Astrocyte (in vitro differentiated cells and primary cell): ENCODE measurements around the gene FAM193B. TPM values are rescaled to one million over a fixed set of nuclear protein-coding genes. Genes with fewer than 3 reads are reported as not detected.

Source experiments
- DNase-seq: peaks from one replicate; pipeline ENCODE4 v3.0.0-alpha.2; 2010; ENCODE audit warnings: low read depth
- FAIRE-seq: peaks from 2 replicates; lab custom pipeline; 2011; peaks lifted over from hg19 to GRCh38; lab: Jason Lieb, UNC
- H2AFZ ChIP-seq: 2 replicates; pipeline ENCODE4 v1.6.0; 2012; ENCODE audit warnings: low read depth, low read length, inconsistent platforms
- H3K27ac ChIP-seq: 2 replicates; pipeline ENCODE4 v1.5.1; 2011; ENCODE audit warnings: low read depth, low read length, inconsistent platforms
- H3K27me3 ChIP-seq: 2 replicates; pipeline ENCODE4 v1.6.0; 2011; ENCODE audit warnings: low read length, inconsistent platforms; ENCODE audit not compliant: insufficient read depth
- H3K36me3 ChIP-seq: 2 replicates; pipeline ENCODE4 v1.5.1; 2011; ENCODE audit warnings: low read length, inconsistent platforms; ENCODE audit not compliant: insufficient read depth
- H3K4me1 ChIP-seq: 2 replicates; pipeline ENCODE4 v1.5.1; 2011; ENCODE audit warnings: low read length, inconsistent platforms; ENCODE audit not compliant: insufficient read depth
- H3K4me2 ChIP-seq: 2 replicates; pipeline ENCODE4 v1.6.0; 2012; ENCODE audit warnings: low read length, inconsistent platforms
- H3K4me3 ChIP-seq: 2 replicates; pipeline ENCODE4 v1.5.1; 2011; ENCODE audit warnings: low read depth, mild to moderate bottlenecking, low read length, inconsistent platforms; ENCODE audit not compliant: insufficient read depth
- H3K79me2 ChIP-seq: 2 replicates; pipeline ENCODE4 v1.6.0; 2012; ENCODE audit warnings: mild to moderate bottlenecking, low read length, inconsistent platforms; ENCODE audit not compliant: insufficient read depth
- H3K9ac ChIP-seq: 2 replicates; pipeline ENCODE4 v1.6.0; 2012; ENCODE audit warnings: mild to moderate bottlenecking, low read length, inconsistent platforms
- H3K9me3 ChIP-seq: 2 replicates; pipeline ENCODE4 v1.5.1; 2012; ENCODE audit warnings: low read depth, mild to moderate bottlenecking, low read length, inconsistent platforms; ENCODE audit not compliant: insufficient read depth
- H4K20me1 ChIP-seq: 2 replicates; pipeline ENCODE4 v1.6.0; 2012; ENCODE audit warnings: low read length, inconsistent platforms; ENCODE audit not compliant: insufficient read depth
- H3K27ac Mint-ChIP-seq: one replicate; pipeline ENCODE4 v1.8.0; 2021; ENCODE audit warnings: mild to moderate bottlenecking, mixed read lengths; ENCODE audit not compliant: unreplicated experiment
- H3K27me3 Mint-ChIP-seq: one replicate; pipeline ENCODE4 v1.8.0; 2021; ENCODE audit warnings: low read depth, mixed read lengths; ENCODE audit not compliant: unreplicated experiment
- H3K36me3 Mint-ChIP-seq: one replicate; pipeline ENCODE4 v1.8.0; 2021; ENCODE audit warnings: low read depth, mixed read lengths; ENCODE audit not compliant: unreplicated experiment
- H3K4me1 Mint-ChIP-seq: one replicate; pipeline ENCODE4 v1.8.0; 2021; ENCODE audit warnings: low read depth, mixed read lengths; ENCODE audit not compliant: unreplicated experiment
- H3K4me3 Mint-ChIP-seq: one replicate; pipeline ENCODE4 v1.8.0; 2021; ENCODE audit warnings: mild to moderate bottlenecking, moderate library complexity, mixed read lengths; ENCODE audit not compliant: unreplicated experiment
- H3K9me3 Mint-ChIP-seq: one replicate; pipeline ENCODE4 v1.8.0; 2021; ENCODE audit warnings: mild to moderate bottlenecking, mixed read lengths; ENCODE audit not compliant: unreplicated experiment
- EZH2 ChIP-seq: IDR thresholded peaks from 2 replicates; pipeline ENCODE4 v1.6.1; 2012; ENCODE audit warnings: mild to moderate bottlenecking, low read length, inconsistent platforms; ENCODE audit not compliant: insufficient read depth
- total RNA-seq: library from RNA; stranded (reverse); gene quantifications from 2 replicates; pipeline ENCODE4 v1.2.1, GENCODE V29; 2021
- TF ChIP-seq, protein P1 (sequence below): IDR thresholded peaks from 2 replicates; pipeline ENCODE4 v1.5.1; 2011; ENCODE audit warnings: low read depth, mild to moderate bottlenecking, inconsistent platforms, low read length, moderate library complexity; ENCODE audit not compliant: insufficient read depth

Gene FAM193B
- total RNA-seq, 1 donor from 2014 or later, result 48.3 TPM

DNA sequence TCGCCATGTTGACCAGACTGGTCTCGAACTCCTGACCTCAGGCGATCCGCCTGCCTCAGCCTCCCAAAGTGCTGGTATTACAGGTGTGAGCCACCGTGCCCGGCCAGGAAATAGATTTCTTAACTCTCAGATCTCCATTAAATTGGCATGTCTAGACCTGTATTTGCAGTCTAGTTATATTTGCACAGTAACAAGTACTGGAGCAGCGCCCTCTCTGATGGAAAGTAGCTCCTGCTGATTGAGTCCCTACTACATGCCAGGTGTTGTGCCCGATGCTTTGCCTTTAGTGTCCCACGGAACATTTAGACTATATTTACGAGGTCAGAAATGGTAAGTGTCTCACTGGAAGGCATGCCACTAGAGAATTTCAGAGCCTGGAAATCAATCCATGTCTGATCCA is 21.8 kb upstream of the FAM193B start:
- no peaks in the 10 kb centered on the region for H4K20me1 ChIP-seq
- Mint-ChIP-seq H3K4me1 (no peaks in the 10 kb centered on the region), H3K27ac (no peak overlapping the region), H3K4me3 (no peak overlapping the region), H3K36me3 (no peaks in the 10 kb centered on the region), H3K9me3 (peaks cover 2% of the 10 kb centered on the region), H3K27me3 (peaks cover 28% of the 10 kb centered on the region)
- no peak overlapping the region for H3K27ac ChIP-seq
- FAIRE-seq (no peak), DNase-seq (no peak)
- no peak overlapping the region for H3K4me2 ChIP-seq
- H3K9ac ChIP-seq, result no peak overlapping the region
- H2AFZ ChIP-seq, result no peak overlapping the region
- H3K27me3 ChIP-seq, result peaks cover 2% of the 10 kb centered on the region
- no peak for TF ChIP-seq EZH2
- TF ChIP-seq, protein P1, sequence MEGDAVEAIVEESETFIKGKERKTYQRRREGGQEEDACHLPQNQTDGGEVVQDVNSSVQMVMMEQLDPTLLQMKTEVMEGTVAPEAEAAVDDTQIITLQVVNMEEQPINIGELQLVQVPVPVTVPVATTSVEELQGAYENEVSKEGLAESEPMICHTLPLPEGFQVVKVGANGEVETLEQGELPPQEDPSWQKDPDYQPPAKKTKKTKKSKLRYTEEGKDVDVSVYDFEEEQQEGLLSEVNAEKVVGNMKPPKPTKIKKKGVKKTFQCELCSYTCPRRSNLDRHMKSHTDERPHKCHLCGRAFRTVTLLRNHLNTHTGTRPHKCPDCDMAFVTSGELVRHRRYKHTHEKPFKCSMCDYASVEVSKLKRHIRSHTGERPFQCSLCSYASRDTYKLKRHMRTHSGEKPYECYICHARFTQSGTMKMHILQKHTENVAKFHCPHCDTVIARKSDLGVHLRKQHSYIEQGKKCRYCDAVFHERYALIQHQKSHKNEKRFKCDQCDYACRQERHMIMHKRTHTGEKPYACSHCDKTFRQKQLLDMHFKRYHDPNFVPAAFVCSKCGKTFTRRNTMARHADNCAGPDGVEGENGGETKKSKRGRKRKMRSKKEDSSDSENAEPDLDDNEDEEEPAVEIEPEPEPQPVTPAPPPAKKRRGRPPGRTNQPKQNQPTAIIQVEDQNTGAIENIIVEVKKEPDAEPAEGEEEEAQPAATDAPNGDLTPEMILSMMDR, result no peak
- no peak overlapping the region for H3K4me3 ChIP-seq
- no peaks in the 10 kb centered on the region for H3K79me2 ChIP-seq
- H3K4me1 ChIP-seq, result no peaks in the 10 kb centered on the region
- no peaks in the 10 kb centered on the region for H3K9me3 ChIP-seq
- H3K36me3 ChIP-seq, result no peaks in the 10 kb centered on the region

DNA sequence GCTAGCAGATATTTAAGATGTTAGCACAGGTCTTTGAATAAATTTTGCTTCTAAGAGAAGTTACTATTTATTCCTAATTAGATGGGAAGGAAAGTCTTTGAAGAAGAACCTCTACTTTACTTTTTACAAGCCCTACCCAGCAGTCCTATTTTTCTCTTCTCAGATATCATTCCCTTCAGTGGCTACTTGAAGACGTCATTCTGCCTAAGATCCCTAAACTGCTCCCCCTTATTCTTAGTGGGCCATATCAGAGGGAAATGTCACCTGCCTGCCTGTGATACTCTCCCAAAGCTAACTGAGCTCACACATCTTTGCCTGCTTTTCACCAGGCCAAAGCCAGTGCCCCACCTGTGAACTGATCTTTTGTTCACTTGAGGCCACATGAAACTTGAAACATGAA is 21.1 kb upstream of the FAM193B start:
- H3K27me3 Mint-ChIP-seq, result peaks cover 26% of the 10 kb centered on the region
- Histone ChIP-seq H2AFZ (no peak overlapping the region), H3K4me3 (no peak overlapping the region), H3K9me3 (no peaks in the 10 kb centered on the region), H3K27me3 (peaks cover 2% of the 10 kb centered on the region), H3K79me2 (no peaks in the 10 kb centered on the region), H3K27ac (no peak overlapping the region), H4K20me1 (no peaks in the 10 kb centered on the region), H3K4me2 (no peak overlapping the region), H3K4me1 (no peaks in the 10 kb centered on the region), H3K9ac (no peak overlapping the region), H3K36me3 (no peaks in the 10 kb centered on the region)
- H3K4me3 Mint-ChIP-seq, result no peak overlapping the region
- FAIRE-seq (no peak), DNase-seq (no peak)
- H3K27ac Mint-ChIP-seq, result no peak overlapping the region
- TF ChIP-seq EZH2, result no peak
- TF ChIP-seq, protein P1, result no peak
- H3K9me3 Mint-ChIP-seq, result peaks cover 2% of the 10 kb centered on the region
- H3K36me3 Mint-ChIP-seq, result no peaks in the 10 kb centered on the region
- no peaks in the 10 kb centered on the region for H3K4me1 Mint-ChIP-seq

DNA sequence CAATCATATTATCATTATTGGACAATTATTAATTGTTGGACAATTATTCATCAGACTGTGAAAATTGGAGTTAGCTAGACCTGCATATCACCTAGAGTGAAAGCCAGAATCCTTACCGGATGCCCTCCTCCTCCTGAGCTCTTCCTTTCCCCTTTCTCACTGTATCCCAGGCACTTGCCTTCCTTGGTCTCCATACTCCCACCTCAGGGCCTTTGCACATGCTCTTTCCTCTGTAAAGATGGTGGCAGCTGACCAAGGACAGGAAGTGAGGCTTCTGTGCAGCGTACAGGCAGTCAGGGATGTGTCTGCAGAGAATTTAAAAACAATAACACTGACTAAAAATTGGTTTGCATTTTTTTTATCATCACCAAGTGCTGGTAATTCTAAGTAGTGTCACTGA is 15.5 kb upstream of the FAM193B start:
- H3K4me2 ChIP-seq, result no peak overlapping the region
- H3K79me2 ChIP-seq, result no peaks in the 10 kb centered on the region
- Mint-ChIP-seq H3K27me3 (peaks cover 23% of the 10 kb centered on the region), H3K9me3 (peaks cover 2% of the 10 kb centered on the region), H3K4me1 (no peaks in the 10 kb centered on the region), H3K36me3 (no peaks in the 10 kb centered on the region), H3K27ac (no peak overlapping the region), H3K4me3 (no peak overlapping the region)
- H3K27me3 ChIP-seq, result peaks cover 6% of the 10 kb centered on the region
- no peaks in the 10 kb centered on the region for H3K4me1 ChIP-seq
- H3K27ac ChIP-seq, result no peak overlapping the region
- DNase-seq (no peak), FAIRE-seq (no peak)
- no peaks in the 10 kb centered on the region for H3K36me3 ChIP-seq
- no peaks in the 10 kb centered on the region for H3K9me3 ChIP-seq
- H2AFZ ChIP-seq, result no peak overlapping the region
- H4K20me1 ChIP-seq, result no peaks in the 10 kb centered on the region
- TF ChIP-seq, protein P1, result no peak
- TF ChIP-seq EZH2, result no peak
- no peak overlapping the region for H3K4me3 ChIP-seq
- no peak overlapping the region for H3K9ac ChIP-seq
